ENCODE results near the gene TRIM24.
A peak's percentile ranks its signal among the peaks of the same experiment; 100 is the strongest.
"Not testable (repeated sequence)": the region's sequence is repeated elsewhere in the genome, so short reads cannot be mapped to it uniquely, and the experiment has no call there.

TRIM24 gene

DNA sequence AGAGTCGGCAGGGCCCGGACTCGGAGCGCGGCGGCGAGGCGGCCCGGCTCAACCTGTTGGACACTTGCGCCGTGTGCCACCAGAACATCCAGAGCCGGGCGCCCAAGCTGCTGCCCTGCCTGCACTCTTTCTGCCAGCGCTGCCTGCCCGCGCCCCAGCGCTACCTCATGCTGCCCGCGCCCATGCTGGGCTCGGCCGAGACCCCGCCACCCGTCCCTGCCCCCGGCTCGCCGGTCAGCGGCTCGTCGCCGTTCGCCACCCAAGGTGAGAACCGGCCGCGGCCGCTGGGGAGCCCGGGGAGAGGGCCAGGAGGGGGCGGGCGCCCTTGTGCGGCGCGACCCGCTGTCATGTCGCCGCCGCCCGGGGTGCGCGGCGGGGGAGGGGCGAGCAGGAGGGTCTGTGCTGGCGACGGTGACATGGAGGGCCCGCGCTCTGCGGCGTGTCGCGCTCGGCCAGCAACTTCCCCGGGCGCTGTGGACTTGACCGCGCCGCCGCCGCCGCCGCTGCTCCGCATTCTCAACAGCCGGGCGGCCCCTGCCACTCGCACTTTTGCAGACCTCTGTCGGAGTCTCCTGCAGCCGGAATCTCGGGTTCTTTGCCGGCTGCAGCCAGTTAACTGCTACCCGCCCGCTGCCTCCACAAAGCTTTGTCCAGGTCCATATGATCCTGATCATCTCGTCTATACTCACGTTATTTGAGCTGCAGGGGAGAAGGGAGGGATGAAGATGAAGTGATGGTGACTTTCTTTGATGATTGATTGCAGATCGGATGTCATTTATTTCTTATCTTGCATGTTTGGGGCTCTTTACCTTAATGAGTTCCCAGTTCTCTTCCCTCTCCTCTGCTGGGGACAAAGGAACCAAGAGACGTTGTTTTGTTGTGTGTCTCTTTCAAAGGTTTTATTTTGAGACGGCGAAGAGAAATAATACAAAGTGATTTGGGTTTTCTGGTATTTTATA lies 869 bp downstream of the TRIM24 start:
- peak; percentile 15 to 23 for ATAC-seq

DNA sequence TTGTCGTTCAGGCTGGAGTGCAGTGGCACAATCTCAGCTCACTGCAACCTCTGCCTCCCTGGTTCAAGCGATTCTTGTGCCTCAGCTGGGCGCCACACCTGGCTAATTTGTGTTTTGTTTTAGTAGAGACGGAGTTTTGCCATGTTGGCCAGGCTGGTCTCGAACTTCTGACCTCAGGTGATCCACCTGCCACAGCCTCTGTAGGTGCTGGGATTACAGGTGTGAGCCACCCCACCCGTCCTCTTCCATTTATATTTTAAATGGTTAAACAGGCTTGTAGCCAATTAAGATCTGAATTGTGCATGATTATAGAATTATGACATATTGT lies 3.2 kb downstream of the TRIM24 start:
- ATAC-seq: not testable (repeated sequence)

GRCh38 chr7:138465046-138465445 lies 5.0 kb downstream of the TRIM24 start:
- no peak for ATAC-seq

DNA sequence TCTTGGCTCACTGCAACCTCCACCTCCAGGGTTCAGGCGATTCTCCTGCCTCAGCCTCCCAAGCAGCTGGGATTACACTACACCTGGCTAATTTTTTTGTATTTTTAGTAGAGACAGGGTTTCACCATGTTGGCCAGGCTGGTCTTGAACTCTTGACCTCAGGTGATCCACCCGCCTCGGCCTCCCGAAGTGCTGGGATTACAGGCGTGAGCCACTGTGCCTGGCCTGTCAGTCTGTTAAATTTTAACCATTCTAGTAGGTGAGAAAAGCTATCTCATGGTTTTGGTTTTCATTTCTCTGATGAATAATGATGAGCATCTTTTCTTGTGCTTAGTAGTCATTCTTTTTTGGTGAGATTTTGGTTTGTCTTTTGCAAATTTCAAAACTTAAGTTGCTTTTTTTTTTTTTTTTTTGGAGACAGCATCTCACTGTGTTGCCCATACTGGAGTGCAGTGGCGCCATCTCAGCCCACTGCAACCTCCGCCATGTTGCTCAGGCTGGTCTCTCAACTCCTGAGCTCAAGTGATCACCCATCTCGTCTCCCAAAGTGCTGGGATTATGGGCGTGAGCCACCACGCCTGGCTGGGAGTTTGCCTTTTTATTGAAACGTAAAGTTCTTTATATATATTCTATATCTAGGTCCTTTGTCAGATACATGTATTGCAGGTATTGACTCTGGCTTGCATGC lies 6.2 kb downstream of the TRIM24 start:
- peak; percentile 65 to 76 for ATAC-seq

GRCh38 chr7:138468244-138469123 lies 8.4 kb downstream of the TRIM24 start:
- no peak for ATAC-seq

- no peak for ATAC-seq
Measured at GRCh38 chr7:138470391-138471157, 10.5 kb downstream of the TRIM24 start.

DNA sequence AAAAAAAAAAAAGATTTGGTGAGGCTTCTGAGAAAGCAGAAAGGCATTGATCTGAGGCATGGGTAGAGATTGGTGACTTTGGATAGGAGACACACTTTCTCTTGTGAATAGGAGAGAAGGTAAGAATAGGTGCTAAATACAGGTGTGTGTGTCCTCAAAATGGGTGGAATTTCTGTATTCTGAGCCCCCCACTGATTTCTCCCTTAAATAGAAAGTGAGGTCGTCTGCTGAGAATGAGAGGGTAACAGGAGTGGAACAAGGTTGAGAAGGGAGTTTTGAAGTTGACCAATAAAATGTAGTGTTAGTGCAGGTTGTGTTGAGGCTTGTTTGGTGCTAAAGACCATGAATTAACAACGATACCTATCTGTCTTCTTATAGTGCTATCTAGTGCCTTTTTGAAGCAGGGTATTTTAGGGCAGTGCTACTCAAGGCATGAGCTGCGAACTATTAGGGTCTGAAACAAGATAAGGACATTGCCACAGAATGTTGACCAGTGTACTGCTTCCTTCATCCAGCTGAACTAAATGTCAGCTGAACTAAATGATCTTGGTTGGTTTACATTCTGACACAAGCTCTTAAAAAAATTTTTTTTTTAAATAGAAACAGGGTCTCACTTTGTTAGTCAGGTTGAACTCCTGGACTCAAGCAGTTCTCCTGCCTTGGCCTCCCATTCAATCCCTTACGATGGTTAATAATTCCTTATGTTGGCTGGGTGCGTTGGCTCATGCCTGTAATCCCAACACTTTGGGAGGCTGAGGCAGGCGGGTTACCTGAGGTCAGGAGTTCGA lies 12.4 kb downstream of the TRIM24 start:
- ATAC-seq: no peak

- no peak for ATAC-seq
Measured at GRCh38 chr7:138475377-138475776, 15.3 kb downstream of the TRIM24 start.

DNA sequence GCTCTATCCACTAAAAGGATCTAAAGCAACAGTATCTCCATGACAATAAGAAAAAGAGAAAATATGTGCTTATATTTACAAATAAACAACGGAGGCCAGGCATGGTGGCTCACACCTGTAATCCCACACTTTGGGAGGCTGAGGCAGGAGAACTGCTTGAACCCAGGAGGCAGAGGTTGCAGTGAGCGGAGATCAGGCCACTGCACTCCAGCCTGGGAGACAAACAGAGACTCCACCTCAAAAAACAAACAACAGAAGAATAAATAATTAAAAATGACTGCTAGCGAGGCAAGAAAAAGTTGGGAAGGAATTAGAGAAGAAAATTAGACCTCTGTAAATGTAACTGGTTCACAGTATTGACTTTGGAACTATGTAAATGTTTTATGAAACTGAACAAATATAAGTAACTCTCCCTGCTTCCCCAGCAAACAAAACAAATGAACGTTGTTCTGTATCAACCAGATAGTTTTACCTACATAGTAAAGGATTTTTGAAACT lies 17.1 kb downstream of the TRIM24 start:
- no peak for ATAC-seq

DNA sequence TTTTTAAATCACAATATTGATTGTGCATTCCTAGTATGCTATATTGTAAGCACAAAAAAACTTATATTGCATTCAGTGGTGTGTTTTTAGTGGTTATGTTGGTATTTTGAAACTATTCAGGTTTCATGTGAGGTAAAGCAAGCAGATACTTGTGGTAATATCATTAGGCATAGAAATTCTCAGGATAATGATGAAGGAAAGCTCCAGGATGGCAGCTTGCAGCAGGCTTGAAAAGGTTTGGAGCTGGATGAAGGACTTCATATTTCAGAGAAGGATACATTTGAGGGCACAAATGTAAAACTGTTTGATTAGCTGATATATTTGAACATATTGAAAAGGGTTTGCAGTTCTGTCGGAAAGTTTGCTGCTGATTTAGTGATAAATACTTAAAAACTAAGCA lies 17.5 kb downstream of the TRIM24 start:
- ATAC-seq: no peak

DNA sequence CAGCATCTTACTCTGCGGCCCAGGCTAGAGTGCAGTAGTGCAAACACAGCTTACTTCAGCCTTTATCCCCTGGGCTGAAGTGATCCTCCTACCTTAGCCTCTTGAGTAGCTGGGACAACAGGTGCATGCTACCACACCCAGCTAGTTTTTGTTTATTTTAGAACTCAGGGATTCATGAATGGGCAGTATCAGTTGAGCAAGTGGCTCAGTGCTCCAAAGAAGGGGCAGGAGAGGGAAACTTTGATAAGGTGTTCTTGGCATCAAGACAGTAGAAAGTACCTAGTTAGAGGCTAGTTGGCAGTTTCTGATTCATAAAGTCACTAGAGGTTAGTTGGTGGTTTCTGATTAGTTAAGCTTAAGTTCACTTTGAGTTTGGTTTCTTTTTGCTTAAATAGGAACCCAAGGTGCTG lies 18.4 kb downstream of the TRIM24 start:
- ATAC-seq: peak; percentile 62 to 69

- ATAC-seq: no peak
Measured at GRCh38 chr7:138480527-138480926, 20.5 kb downstream of the TRIM24 start.

GRCh38 chr7:138481447-138482380 lies 21.7 kb downstream of the TRIM24 start:
- no peak for ATAC-seq

GRCh38 chr7:138483531-138483930 lies 23.5 kb downstream of the TRIM24 start:
- no peak for ATAC-seq

DNA sequence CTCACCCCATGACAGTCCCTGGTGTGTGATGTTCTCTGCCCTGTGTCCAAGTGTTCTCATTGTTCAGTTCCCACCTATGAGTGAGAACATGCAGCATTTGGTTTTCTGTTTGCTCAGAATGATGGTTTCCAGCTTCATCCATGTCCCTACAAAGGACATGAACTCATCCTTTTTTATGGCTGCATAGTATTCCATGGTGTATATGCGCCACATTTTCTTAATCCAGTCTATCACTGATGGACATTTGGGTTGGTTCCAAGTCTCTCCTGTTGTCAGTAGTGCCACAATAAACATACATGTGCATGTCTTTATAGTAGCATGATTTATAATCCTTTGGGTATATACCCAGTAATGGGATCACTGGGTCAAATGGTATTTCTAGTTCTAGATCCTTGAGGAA lies 25.4 kb downstream of the TRIM24 start:
- ATAC-seq: not testable (repeated sequence)

- ATAC-seq: not testable (repeated sequence)
Measured at GRCh38 chr7:138489139-138489538, 29.1 kb downstream of the TRIM24 start.

DNA sequence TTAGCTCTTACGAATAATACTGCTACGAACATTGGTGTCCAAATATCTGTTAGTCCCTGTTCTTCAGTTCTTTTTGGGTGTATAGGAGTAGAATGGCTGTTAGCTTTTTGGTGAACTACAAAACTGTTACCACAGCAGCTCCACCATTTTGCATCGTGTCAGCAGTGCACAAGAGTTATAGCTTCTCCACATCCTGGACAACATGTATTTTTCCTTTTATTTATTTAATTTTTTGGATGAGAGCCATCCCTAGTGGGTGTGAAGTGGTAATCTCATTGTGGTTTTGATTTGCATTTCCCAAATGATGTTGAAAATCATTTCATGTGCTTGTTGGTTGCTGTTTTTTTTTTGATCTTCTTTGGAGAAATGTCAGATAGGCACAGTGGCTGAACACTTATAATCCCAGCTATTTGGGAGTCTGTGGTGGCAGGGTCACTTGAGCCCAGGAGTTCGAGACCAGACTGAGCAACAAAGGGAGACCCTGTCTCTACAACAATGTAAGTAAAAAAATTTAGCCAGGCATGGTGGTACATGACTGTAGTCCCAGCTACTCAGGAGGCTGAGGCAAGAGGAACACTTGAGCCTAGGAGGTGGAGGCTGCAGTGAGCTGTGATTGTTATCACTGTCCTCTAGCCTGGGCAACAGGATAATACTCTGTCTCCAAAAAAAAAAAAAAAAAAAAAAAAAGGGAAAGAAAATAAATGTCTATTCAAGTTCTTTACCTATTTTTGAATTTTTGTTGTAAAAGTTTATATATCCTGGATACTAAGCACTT lies 31.7 kb downstream of the TRIM24 start:
- no peak for ATAC-seq

DNA sequence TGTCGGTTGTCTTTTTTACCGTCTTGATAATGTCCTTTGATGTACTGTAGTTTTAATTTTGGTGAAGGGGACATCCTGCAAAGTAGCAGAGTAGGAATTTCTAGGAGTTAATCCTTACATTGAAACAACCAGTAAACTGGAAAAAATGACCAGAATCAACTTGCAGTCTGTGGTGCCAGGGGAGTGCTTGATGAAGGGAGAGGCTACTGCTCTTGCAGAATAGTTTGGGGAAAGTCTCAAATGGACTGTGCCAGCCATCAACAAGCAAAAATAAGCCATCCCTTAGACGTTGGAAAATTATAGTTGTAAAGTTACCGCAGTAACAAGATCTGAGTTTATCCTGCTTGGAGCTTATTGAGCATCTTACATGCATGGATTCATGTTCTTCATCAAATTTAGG lies 32.4 kb downstream of the TRIM24 start:
- ATAC-seq: no peak

- ATAC-seq: no peak
Measured at GRCh38 chr7:138493535-138493934, 33.5 kb downstream of the TRIM24 start.
